Sigmoid colon (tissue), 7 donors: ENCODE data around the gene MCEE. TPM values are rescaled to one million over a fixed set of nuclear protein-coding genes. Genes with fewer than 3 reads are reported as not detected.

Experiments used
- DNase-seq: peaks from one replicate; pipeline ENCODE4 v3.0.0-alpha.2; 2019
- H3K27ac ChIP-seq, 4 donors: fragments of 200-600 bp; sonication (generic); one replicate each; pipeline ENCODE4 v1.5.1; 2016 to 2019; ENCODE audit warnings: mild to moderate bottlenecking in 1 of 4
- H3K27me3 ChIP-seq, 3 donors: fragments of 200-600 bp; sonication (generic); one replicate each; pipeline ENCODE4 v1.5.1; 2019; ENCODE audit warnings: mild to moderate bottlenecking in 1 of 3
- H3K36me3 ChIP-seq, 4 donors: fragments of 200-600 bp; sonication (generic); one replicate each; pipeline ENCODE4 v1.5.1; 2016 to 2019
- H3K4me1 ChIP-seq, 4 donors: fragments of 200-600 bp; sonication (generic); one replicate each; pipeline ENCODE4 v1.5.1; 2017 to 2019
- H3K4me3 ChIP-seq, 4 donors: fragments of 200-600 bp; sonication (generic); one replicate each; pipeline ENCODE4 v1.5.1; 2017 to 2019; ENCODE audit warnings: mild to moderate bottlenecking in 2 of 4, moderate library complexity in 1 of 4
- H3K9me3 ChIP-seq, 4 donors: fragments of 200-600 bp in 3 of 4; sonication (generic) in 3 of 4; one replicate each; pipeline versions ENCODE4 v1.5.1 to v1.6.1; 2013 to 2019
- EP300 ChIP-seq, 4 donors: sonication (generic); formaldehyde crosslinking; IDR thresholded peaks; one replicate each; pipeline ENCODE4 v1.6.1; 2017; ENCODE audit warnings: antibody characterized with exemption in 4 of 4
- POLR2A ChIP-seq, 2 donors: fragments of 450-650 bp; IDR thresholded peaks; one replicate each; pipeline ENCODE4 v1.6.1; 2016; ENCODE audit warnings: antibody characterized with exemption in 2 of 2, mild to moderate bottlenecking in 2 of 2, moderate library complexity in 2 of 2
- POLR2AphosphoS5 ChIP-seq, 4 donors: sonication (generic); formaldehyde crosslinking; IDR thresholded peaks; one replicate each; pipeline ENCODE4 v1.6.1; 2017; ENCODE audit warnings: antibody characterized with exemption in 4 of 4
- WGBS, 2 donors: extraction: QIAGEN DNeasy Blood & Tissue Kit; methylation state at CpG; one replicate each; pipeline ENCODE4 v1.1.7; 2013; 5-methylcytosine and 5-hydroxymethylcytosine counted together
- intact Hi-C: fragments of 100-400 bp; cut with DNase I; formaldehyde crosslinking; loops from one replicate; pipeline ENCODE4 v1.15.1; 2023
- polyA plus RNA-seq, 3 donors: library from polyadenylated mRNA; stranded (reverse); fragments of 200-250 nt; gene quantifications; one replicate each; pipeline ENCODE4 v1.2.3, GENCODE V29; 2013
- total RNA-seq, 4 donors: library from RNA; depleted of rRNA; stranded (reverse); fragments of >200 nt; gene quantifications; one replicate each; pipeline ENCODE4 v1.1.0, GENCODE V29; 2016
- TF ChIP-seq, protein P1 (sequence below), 4 experiments: fragments of 450-650 bp in 3 of 4; fragments of 200-600 bp in 1 of 4; IDR thresholded peaks; one replicate each; pipeline ENCODE4 v1.5.1; 2016 to 2019; ENCODE audit warnings: antibody characterized with exemption in 4 of 4, mild to moderate bottlenecking in 3 of 4, moderate library complexity in 2 of 4
- donor health status: healthy with polysubstance abuse.
- donor health status: Bipolar disorder and iron deficiency.
- donor health status: healthy.

The MCEE gene
- total and polyA plus RNA-seq, 7 donors, result 8.1 to 46.2 (median 18.8) TPM

DNA sequence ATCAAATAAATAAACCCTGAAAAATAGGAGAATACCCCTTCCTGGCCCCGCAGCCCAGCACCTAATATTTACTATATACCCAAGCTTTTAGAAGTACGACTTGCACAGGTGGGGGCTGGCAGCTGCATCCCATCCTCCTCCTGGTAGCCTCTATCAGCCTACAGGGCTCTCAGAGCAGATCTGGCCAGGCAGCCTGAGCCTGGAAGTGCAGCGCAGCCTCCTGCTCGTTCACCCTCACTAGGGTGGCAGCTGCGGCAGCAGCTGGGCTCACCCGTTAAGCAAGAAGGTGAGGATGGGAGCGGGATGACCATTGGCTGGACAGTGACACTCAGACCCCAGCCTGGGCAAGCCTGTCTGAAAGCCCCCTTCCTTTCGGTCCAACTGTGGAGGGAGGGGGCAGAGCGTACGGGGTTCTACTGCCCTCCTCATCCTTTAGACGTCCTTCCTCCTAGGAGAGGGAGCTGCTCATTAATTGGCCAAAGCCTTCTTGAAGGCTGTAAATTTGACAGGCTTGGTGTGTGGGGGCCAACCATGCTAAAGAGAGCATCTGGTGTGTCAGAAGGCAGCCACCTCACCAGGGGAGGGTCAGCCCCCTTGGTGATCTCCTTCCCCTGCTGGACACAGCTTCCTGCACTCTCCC, 23.7 kb upstream of the MCEE start:
- Histone ChIP-seq H3K27me3 (no peaks in the 10 kb centered on the region), H3K27ac (no peak overlapping the region), H3K9me3 (no peaks in the 10 kb centered on the region), H3K36me3 (peaks cover 7 to 21% (median 14%) of the 10 kb centered on the region in 4 donors), H3K4me1 (peaks cover 0 to 20% (median 13%) of the 10 kb centered on the region in 4 donors), H3K4me3 (no peak overlapping the region)
- DNase-seq, result no peak
- no peak for TF ChIP-seq EP300 (IDR thresholded peaks at IDR 0.05)
- TF ChIP-seq, protein P1, sequence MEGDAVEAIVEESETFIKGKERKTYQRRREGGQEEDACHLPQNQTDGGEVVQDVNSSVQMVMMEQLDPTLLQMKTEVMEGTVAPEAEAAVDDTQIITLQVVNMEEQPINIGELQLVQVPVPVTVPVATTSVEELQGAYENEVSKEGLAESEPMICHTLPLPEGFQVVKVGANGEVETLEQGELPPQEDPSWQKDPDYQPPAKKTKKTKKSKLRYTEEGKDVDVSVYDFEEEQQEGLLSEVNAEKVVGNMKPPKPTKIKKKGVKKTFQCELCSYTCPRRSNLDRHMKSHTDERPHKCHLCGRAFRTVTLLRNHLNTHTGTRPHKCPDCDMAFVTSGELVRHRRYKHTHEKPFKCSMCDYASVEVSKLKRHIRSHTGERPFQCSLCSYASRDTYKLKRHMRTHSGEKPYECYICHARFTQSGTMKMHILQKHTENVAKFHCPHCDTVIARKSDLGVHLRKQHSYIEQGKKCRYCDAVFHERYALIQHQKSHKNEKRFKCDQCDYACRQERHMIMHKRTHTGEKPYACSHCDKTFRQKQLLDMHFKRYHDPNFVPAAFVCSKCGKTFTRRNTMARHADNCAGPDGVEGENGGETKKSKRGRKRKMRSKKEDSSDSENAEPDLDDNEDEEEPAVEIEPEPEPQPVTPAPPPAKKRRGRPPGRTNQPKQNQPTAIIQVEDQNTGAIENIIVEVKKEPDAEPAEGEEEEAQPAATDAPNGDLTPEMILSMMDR (IDR thresholded peaks at IDR 0.05), result no peak
- no peak for TF ChIP-seq POLR2AphosphoS5 (IDR thresholded peaks at IDR 0.05)
- no peak for TF ChIP-seq POLR2A (IDR thresholded peaks at IDR 0.05)
- intact Hi-C loops, result no loop called here
- 76% methylated on average over 11 of the region's 11 CpGs for WGBS, 2 donors

DNA sequence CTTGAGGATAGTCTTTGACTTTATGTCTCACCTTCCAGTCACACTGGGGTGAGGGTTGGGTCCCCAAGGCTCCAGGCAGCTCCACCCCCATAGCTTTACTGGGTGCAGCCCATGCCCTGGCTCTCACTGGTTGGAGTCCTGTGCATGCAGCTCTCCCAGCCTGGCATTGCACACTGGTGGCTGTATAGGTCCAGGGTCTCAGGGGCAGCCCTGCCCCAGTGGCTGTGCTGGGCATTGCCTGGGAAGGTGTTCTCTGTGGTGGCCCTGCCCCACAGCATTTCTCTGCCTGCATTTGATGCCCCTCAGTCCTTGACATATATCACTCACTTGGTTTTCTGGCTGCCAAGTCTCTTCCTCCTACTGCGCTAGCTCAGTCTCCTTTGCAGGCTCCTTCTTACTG, 21.6 kb upstream of the MCEE start:
- TF ChIP-seq EP300 (IDR thresholded peaks at IDR 0.05) (no peak), POLR2AphosphoS5 (IDR thresholded peaks at IDR 0.05) (no peak), POLR2A (IDR thresholded peaks at IDR 0.05) (no peak)
- TF ChIP-seq, protein P1 (IDR thresholded peaks at IDR 0.05), result no peak
- WGBS, 2 donors, result 42 to 95% methylated on average over 1 of the region's 1 CpG
- intact Hi-C loops, result no loop called here
- Histone ChIP-seq H3K36me3 (peaks cover 18 to 42% (median 28%) of the 10 kb centered on the region in 4 donors), H3K27me3 (no peaks in the 10 kb centered on the region), H3K4me3 (no peak overlapping the region), H3K4me1 (peaks cover 0 to 9% (median 2%) of the 10 kb centered on the region in 4 donors), H3K27ac (no peak overlapping the region), H3K9me3 (no peaks in the 10 kb centered on the region)
- DNase-seq, result no peak

DNA sequence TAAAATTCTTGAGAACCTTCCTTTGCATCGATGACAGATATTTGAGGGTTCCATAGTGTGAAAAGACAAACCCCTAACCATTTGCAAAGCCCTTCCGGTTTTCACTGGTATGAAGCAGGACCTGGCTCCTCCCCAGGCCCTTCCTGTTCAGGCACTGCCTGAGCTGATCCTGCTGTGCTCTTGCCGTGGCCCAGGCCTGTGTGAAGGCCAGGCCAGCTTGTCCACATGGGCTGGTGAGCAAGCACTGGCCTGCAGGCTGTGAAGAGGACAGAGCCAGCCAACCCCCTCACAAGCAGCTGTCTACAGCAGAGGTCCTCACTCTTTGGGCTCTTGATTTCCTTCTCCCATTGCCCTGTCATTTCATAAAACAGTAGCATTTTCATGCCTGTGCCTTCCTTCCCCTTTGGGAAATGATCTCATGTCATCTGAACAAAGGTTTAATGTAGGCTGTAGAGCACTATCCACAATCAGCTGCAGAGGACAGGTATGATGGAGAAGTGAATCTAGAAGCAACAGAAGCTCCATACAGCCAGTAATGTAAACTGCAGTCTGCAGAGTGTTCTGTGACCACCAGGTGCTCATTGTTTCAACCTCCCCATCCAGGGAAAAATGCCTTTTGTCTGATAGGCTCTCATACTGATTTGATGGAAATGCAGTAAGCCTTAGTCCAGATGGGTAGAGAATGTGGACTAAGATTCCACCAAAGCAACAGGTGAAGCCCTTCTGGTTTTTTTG, 20.2 kb upstream of the MCEE start:
- no peak overlapping the region for H3K27ac ChIP-seq
- 67 to 72% methylated on average over 3 of the region's 3 CpGs for WGBS, 2 donors
- no peak for DNase-seq
- H3K9me3 ChIP-seq, result no peaks in the 10 kb centered on the region
- no peaks in the 10 kb centered on the region for H3K27me3 ChIP-seq
- peaks cover 19 to 56% (median 38%) of the 10 kb centered on the region in 4 donors for H3K36me3 ChIP-seq
- TF ChIP-seq POLR2AphosphoS5 (IDR thresholded peaks at IDR 0.05), result no peak
- TF ChIP-seq, protein P1 (IDR thresholded peaks at IDR 0.05), result no peak
- TF ChIP-seq EP300 (IDR thresholded peaks at IDR 0.05), result no peak
- TF ChIP-seq POLR2A (IDR thresholded peaks at IDR 0.05), result no peak
- intact Hi-C loops, result no loop called here
- no peak overlapping the region for H3K4me3 ChIP-seq
- H3K4me1 ChIP-seq, result peaks cover 0 to 9% (median 0%) of the 10 kb centered on the region in 4 donors

DNA sequence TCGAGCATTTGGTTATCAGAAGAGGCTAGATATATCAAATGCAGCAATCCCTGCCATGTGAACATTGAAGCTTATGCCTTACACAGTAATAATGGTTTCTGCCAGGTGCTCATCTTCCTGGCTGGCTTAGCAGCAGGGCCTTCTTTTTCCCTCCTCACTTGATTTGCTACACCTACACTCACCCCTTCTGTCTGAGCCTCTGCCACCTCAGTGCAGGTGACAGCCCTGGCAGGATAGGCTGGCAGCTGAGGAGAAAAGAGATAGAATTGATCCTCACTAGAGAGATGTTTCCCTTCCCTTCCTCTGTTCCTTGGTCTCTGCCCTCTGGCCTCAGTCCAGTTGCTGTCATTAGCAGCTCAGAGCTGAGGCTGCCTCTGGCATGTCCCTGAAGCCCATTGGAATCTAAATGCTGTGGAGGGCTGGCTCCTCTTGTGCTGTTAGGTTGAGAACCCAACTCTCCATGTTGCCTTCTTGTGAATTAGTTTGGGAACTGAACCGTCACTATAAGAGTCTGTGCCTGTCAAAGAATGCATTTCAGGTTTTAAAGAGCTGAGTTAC, 18.6 kb upstream of the MCEE start:
- H3K27me3 ChIP-seq, result no peaks in the 10 kb centered on the region
- H3K27ac ChIP-seq, result no peak overlapping the region
- WGBS, 2 donors, result 65 to 95% methylated on average over 2 of the region's 2 CpGs
- intact Hi-C loops, result no loop called here
- H3K9me3 ChIP-seq, result no peaks in the 10 kb centered on the region
- no peak for DNase-seq
- no peak overlapping the region for H3K4me3 ChIP-seq
- H3K4me1 ChIP-seq, result peaks cover 0 to 9% (median 0%) of the 10 kb centered on the region in 4 donors
- peaks cover 27 to 72% (median 53%) of the 10 kb centered on the region in 4 donors for H3K36me3 ChIP-seq
- TF ChIP-seq POLR2AphosphoS5 (IDR thresholded peaks at IDR 0.05), result no peak
- TF ChIP-seq, protein P1 (IDR thresholded peaks at IDR 0.05), result no peak
